ENCODE measurements around the gene SNTB2. TPM values are rescaled to one million over a fixed set of nuclear protein-coding genes. Genes with fewer than 3 reads are reported as not detected.
A peak's percentile ranks its signal among the peaks of the same experiment; 100 is the strongest.

Gene SNTB2
- total and polyA plus RNA-seq, 8 donors: 2.7 to 18.2 (median 10.0) TPM

GRCh38 chr16:69307856-69308255, 120.9 kb downstream of the SNTB2 start:
- no peaks in the 10 kb centered on the region for H3K36me3 ChIP-seq
- H3K27ac ChIP-seq: no peak overlapping the region
- H3K27me3 ChIP-seq: no peaks in the 10 kb centered on the region
- peaks cover 5 to 9% (median 6%) of the 10 kb centered on the region in 3 donors for H3K4me1 ChIP-seq
- no peak for FAIRE-seq
- no peaks in the 10 kb centered on the region for H3K9me3 ChIP-seq
- 85 to 86% methylated on average over 2 of the region's 2 CpGs for WGBS, 2 donors
- no peak for ATAC-seq
- TF ChIP-seq CTCF (IDR thresholded peaks at IDR 0.05): no peak
- DNase-seq: no peak
- H3K4me3 ChIP-seq: no peak overlapping the region
- intact Hi-C loops (cut with DNase I): no loop called here

- 86% methylated on average over 12 of the region's 12 CpGs for WGBS, 2 donors
- no peak overlapping the region for H3K4me3 ChIP-seq
- intact Hi-C loops (cut with DNase I): no loop called here
- FAIRE-seq (no peak), DNase-seq (peak in 1 of 6 donors; percentile 30), ATAC-seq (no peak)
- peaks cover 6 to 15% (median 6%) of the 10 kb centered on the region in 3 donors for H3K4me1 ChIP-seq
- no peak overlapping the region for H3K27ac ChIP-seq
- TF ChIP-seq CTCF (IDR thresholded peaks at IDR 0.05): no peak
- no peaks in the 10 kb centered on the region for H3K9me3 ChIP-seq
- no peaks in the 10 kb centered on the region for H3K27me3 ChIP-seq
- no peaks in the 10 kb centered on the region for H3K36me3 ChIP-seq
These were observed 122.4 kb downstream of the SNTB2 start for GRCh38 chr16:69309316-69309715.

- ATAC-seq: peak; percentile 91 to 95 (median 93)
- Histone ChIP-seq H3K4me3 (peak within 1 kb of the TSS; percentile 91 to 98 (median 96)), H3K36me3 (no peaks in the 10 kb centered on the region), H3K27ac (peak within 1 kb of the TSS; percentile 78 to 90 (median 80)), H3K4me1 (peaks cover 14 to 29% (median 17%) of the 10 kb centered on the region in 3 donors), H3K27me3 (no peaks in the 10 kb centered on the region), H3K9me3 (no peaks in the 10 kb centered on the region)
- DNase-seq: peak; percentile 95 to 100 (median 97)
- FAIRE-seq: no peak
- intact Hi-C loops (cut with DNase I): no loop called here
- TF ChIP-seq CTCF (IDR thresholded peaks at IDR 0.05): peak; percentile 88 to 92 (median 90)
- WGBS, 2 donors: 6 to 15% methylated on average over 28 to 70 of the region's 70 CpGs
These were observed 123.9 kb downstream of the SNTB2 start, which contains the start of gene VPS4A for GRCh38 chr16:69310653-69311532. VPS4A (plus strand) TSS chr16:69311350; CDS start chr16:69311512, 162 bp downstream.

- H3K27me3 ChIP-seq: no peaks in the 10 kb centered on the region
- peaks cover 0 to 6% (median 0%) of the 10 kb centered on the region in 3 donors for H3K36me3 ChIP-seq
- H3K4me3 ChIP-seq: peak overlapping the region; percentile 91 to 98 (median 96)
- H3K4me1 ChIP-seq: peaks cover 16 to 32% (median 19%) of the 10 kb centered on the region in 3 donors
- peak in 2 of 6 donors; percentile 62 to 89 for DNase-seq
- H3K27ac ChIP-seq: peak overlapping the region; percentile 69 to 90 (median 80)
- WGBS, 2 donors: 1 to 2% methylated on average over 44 to 59 of the region's 59 CpGs
- FAIRE-seq: no peak
- no peak for TF ChIP-seq CTCF (IDR thresholded peaks at IDR 0.05)
- no peaks in the 10 kb centered on the region for H3K9me3 ChIP-seq
- intact Hi-C loops (cut with DNase I): no loop called here
- ATAC-seq: peak; percentile 32 to 57 (median 36)
These were observed 124.8 kb downstream of the SNTB2 start for GRCh38 chr16:69311533-69312387.
